ENCODE data around the gene HSBP1L1.
A peak's percentile ranks its signal among the peaks of the same experiment; 100 is the strongest.

HSBP1L1 gene

DNA sequence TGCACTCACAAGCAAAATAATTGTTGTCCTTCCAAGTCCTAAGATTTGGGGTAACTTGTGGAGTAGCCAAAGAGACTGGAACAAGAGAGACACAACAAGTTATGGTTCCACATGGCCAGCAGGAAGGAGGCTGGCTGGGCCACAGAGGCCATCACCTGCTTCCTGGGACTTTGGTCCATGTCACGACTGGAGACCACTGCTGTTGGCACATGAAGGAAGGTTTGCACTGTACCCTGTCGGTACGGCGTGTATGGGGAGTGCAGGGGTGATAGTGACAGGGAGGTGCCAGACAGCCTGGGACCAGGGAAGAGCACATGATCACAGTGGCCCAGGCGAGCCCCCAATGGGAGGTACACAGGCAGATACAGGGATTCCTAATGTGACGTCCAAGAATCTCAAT is 28.5 kb upstream of the HSBP1L1 start:
- TF ChIP-seq POLR2A (IDR thresholded peaks at IDR 0.05; ENCODE audit: low read length) (no peak), GATA1 (IDR thresholded peaks at IDR 0.05; ENCODE audit: low read depth, low read length) (no peak)
- DNase-seq, result no peak

DNA sequence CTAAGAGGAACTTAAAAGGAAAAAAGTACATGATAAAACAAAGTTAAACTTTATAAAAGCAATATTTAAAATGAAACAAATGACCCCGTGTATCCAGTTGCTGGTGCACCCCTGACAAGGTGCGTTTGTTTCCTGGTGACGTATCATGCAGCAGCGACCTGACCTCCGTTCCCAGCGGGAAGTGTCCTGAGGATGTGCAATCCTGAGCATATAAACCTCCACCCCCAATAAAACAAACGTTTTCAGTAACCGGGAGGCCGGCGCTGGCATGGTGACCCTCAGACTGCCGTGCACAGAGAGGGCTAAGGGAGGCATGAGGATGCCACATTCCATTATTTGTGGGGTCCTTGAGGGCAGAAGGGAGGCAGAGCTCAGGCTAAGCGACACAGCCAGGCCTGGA is 27.8 kb upstream of the HSBP1L1 start:
- no peak for TF ChIP-seq GATA1 (IDR thresholded peaks at IDR 0.05; ENCODE audit: low read depth, low read length)
- DNase-seq, result no peak

DNA sequence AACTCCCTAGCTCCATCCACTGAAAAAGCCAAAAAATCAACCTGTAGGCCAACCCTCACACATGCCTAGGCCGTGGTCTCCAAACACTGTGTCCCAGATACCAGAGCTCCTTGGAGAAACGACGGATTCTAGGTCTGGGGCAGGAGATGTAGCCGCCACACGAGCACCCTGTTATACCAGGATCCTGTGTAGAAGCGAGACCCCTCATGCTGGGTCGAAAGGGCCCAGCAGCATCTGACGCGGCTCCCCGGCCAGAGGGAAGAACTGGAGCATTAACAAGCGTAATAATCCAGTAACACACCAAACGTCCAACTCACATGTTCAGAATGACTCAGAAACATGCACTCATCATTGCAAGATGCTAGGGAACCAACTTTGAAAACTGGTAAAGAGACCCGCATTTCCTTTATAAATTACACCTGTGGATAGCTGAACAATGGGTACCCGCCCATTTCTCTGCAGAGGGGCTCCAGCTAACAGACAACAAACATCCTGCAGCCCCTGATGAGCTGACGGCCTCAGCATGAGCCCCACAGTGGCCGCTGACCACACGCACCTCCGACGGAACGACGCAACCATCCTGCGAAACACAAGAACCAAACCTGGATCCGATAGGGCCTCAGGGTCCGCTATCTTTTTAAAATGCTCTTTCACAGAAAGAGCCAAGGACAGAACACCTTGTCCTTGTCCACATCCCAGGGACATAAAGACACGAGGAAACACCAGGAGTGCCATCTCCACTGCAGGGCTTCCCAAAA is 27.2 kb upstream of the HSBP1L1 start:
- no peak for DNase-seq
- no peak for TF ChIP-seq GATA1 (IDR thresholded peaks at IDR 0.05; ENCODE audit: low read depth, low read length)
- no peak for TF ChIP-seq POLR2A (IDR thresholded peaks at IDR 0.05; ENCODE audit: low read length)

DNA sequence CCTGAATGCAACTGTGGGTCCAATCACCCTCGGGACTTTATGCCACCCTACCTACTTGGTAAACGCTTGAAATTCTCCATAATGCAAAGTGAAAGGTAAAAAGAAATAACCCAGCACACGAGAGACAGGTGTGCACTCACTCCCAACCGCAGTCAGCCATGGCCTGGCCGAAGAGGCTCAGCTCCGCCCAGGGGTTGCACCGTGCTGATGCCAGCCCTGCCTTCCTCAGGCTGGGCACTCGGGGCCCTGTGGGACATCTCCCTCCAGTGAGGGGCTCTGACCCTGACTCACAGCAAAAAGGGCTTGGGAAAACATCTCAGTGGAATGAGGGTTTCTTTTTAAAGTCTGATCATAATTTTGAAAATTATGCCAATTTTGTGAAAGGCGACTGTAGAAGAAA is 26.2 kb upstream of the HSBP1L1 start:
- TF ChIP-seq GATA1 (IDR thresholded peaks at IDR 0.05; ENCODE audit: low read depth, low read length) (no peak), POLR2A (IDR thresholded peaks at IDR 0.05; ENCODE audit: low read length) (no peak)
- DNase-seq, result no peak

DNA sequence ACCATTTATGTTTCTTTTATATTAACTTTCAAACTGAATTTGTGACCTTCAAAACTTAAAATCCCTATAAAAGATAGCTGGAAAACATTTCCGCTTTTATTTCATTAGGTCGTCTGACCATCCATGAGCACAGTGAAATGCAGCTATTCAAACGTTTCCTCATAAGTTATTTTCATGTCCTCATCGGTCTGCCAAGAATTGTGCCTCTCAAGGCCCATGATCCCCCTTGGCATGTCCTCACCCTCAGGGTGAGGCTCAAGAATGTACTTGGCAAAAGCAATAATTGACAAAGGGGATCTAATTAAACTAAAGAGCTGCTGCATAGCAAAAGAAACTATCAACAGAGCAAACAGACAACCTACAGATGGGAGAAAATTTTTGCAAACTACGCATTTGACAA is 25.3 kb upstream of the HSBP1L1 start:
- TF ChIP-seq GATA1 (IDR thresholded peaks at IDR 0.05; ENCODE audit: low read depth, low read length) (no peak), POLR2A (IDR thresholded peaks at IDR 0.05; ENCODE audit: low read length) (no peak)
- no peak for DNase-seq

DNA sequence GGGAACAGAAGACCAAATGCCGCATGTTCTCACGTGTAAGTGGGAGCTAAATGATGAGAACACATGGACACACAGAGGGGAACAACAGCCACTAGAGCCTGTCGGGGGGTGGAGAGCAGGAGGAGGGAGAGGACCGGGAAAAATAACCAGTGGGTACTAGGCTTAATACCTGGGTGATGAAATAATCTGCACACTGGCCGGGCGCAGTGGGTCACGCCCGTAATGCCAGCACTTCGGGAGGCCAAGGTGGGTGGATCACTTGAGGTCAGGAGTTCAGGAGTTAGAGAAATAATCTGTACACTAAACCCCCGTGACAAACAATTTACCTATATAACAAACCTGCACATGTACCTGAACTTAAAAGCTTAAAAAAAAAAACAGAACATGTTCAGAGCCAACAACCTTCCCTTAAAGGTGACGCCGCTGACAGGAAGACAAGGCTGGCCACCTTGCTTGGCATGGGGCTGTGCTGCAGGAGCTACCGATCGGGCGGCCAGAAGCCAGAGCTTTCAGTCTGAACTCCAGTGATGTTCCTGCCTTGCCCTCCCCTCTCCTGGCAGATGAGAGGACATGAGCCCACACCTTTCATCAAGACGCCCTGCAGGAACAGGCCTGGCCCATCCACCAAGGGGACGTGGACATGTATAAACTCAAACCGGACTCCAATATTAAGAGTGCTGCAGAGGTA is 24.2 kb upstream of the HSBP1L1 start:
- DNase-seq, result no peak
- TF ChIP-seq POLR2A (IDR thresholded peaks at IDR 0.05; ENCODE audit: low read length), result no peak

DNA sequence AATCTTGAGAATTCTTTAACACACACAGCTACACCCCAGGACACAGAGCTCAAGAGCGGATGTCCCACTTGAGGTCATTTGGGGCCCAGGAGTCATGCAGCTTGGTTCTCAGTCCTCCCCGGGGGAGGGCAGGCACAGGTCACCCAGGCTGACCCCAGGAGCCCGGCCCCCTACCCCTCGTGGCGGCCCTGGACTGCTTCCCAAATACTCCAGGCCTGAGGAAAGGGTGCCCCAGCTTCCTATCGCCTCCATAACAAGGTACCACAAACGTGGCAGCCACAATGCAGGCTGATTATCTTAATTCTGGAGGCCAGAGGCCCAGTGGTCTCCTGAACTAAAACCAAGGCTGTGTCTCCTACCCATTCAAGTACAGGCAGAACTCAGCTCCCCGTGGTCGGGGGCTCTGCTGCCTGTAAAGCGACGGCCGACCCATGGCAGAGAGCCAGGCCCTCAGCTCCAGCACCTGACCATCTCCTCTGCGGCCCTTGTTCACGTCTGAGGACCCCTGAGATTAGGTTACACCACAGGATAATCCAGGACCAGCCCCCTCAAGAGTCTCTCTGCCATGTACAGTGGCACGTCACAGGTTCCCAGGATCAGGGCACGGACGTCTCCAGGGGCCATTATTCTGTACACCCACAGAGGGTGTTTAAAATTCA is 23.5 kb upstream of the HSBP1L1 start:
- DNase-seq, result no peak
- no peak for TF ChIP-seq GATA1 (IDR thresholded peaks at IDR 0.05; ENCODE audit: low read depth, low read length)
- no peak for TF ChIP-seq POLR2A (IDR thresholded peaks at IDR 0.05; ENCODE audit: low read length)

DNA sequence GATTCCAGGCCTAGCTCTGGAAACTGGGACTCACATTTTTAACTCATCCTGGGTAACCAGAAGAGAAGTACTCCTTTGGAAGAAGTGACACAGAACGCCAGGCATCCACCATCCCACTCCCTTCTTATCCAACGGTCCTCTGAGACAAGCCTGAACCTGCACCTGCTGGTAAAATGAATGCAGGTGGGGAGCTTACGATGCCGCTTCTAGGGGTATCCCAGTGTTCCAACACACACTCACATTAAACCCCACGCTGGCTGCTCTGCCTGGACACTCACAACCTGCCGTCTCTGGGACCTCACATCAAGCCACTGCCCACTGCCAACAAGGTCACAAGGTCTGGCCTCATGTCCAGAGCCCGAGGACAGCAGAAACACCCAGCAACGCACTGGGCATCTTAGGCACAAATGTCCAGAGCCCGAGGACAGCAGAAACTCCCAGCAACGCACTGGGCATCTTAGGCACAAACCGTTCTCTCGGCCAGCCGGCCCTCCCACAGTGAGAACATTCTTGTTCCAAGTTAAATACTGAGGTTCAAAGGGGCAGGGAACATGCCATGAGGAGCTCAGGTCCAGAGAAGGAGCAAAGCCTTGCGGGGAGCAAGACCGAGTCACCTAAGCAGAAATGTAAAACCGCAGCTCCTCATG is 22.8 kb upstream of the HSBP1L1 start:
- no peak for TF ChIP-seq GATA1 (IDR thresholded peaks at IDR 0.05; ENCODE audit: low read depth, low read length)
- TF ChIP-seq POLR2A (IDR thresholded peaks at IDR 0.05; ENCODE audit: low read length), result no peak
- no peak for DNase-seq

DNA sequence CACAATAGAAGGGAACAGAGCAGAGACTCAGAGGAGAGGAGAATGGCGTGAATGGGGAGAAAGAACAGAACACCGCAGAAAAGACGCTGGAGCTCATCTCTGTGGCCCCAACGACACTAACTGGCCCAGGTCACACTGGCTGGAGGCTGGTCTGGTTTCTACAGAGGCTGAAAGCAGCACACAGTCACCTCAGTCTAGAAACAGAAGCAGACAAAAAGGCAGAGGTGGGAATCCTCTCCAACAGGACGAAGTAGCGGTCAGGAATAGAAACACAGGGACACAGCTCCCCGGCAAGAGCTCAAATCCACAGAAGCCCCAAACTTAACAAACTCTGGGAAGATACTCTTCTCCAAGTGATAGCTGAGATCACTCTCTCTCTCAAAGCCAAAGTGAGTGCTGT is 22.2 kb upstream of the HSBP1L1 start:
- DNase-seq, result no peak

DNA sequence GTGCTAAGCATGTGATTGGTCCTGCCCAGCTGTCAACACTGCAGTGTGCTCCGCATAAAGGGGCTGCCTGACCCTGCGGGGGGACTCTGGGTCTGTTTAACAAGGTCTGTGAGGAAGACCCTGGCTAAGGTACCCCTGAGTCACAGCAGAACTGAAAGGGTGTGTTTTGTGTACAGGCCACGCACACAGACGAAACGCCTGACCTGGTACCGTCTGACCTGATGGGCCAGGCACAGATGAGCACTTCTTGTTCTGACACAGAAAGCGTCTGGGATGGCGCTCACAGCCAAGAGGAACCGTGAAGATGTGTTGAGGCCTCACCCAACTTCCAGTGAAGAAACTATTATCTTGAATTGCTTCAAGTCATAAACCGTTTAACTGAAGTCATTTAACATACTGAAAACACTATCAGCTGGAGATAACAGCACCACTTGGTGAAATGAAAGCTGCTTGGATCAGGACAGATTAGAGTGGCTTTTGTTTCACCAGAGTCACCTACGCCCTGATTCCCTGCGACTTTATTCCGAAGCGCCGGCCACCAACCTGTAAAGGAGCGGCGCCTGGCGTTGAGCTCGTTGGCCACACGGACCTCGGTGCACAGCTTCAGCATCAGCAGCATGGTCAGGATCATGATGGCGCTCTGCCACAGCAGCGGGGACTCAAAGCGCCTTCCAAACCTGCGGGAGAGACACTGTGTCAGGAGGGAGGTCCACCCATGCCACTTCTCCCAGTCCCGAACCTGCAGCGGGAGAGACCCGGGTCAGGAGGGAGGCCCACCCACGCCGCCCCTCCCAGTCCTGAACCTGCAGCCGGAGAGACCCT is 21.4 kb upstream of the HSBP1L1 start:
- peak; percentile 65 to 91 for DNase-seq
- TF ChIP-seq GATA1 (IDR thresholded peaks at IDR 0.05; ENCODE audit: low read depth, low read length) (no peak), POLR2A (IDR thresholded peaks at IDR 0.05; ENCODE audit: low read length) (no peak)

More for the DNA sequence above, 22.2 kb upstream of the HSBP1L1 start:
- TF ChIP-seq GATA1 (IDR thresholded peaks at IDR 0.05; ENCODE audit: low read depth, low read length) (no peak), POLR2A (IDR thresholded peaks at IDR 0.05; ENCODE audit: low read length) (no peak)

DNA sequence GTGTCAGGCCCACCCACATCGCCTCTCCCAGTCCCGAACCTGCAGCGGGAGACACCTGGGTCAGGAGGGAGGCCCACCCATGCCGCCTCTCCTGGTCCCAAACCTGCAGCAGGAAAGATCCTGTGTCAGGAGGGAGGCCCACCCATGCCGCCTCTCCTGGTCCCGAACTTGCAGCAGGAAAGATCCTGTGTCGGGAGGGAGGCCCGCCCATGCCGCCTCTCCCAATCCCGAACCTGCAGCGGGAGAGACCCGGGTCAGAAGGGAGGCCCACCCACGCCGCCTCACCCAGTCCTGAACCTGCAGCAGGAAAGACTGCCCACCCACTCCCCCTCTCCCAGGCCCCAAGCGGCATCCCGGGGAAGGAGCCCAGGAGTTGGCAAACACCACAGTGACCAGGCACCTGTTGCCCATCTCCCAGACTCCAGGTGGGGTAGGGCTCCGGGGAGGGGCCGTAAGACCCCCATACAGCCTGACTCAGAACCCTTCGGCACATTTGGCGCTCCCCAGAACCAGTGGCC is 20.8 kb upstream of the HSBP1L1 start:
- no peak for DNase-seq
- TF ChIP-seq GATA1 (IDR thresholded peaks at IDR 0.05; ENCODE audit: low read depth, low read length) (no peak), POLR2A (IDR thresholded peaks at IDR 0.05; ENCODE audit: low read length) (no peak)

DNA sequence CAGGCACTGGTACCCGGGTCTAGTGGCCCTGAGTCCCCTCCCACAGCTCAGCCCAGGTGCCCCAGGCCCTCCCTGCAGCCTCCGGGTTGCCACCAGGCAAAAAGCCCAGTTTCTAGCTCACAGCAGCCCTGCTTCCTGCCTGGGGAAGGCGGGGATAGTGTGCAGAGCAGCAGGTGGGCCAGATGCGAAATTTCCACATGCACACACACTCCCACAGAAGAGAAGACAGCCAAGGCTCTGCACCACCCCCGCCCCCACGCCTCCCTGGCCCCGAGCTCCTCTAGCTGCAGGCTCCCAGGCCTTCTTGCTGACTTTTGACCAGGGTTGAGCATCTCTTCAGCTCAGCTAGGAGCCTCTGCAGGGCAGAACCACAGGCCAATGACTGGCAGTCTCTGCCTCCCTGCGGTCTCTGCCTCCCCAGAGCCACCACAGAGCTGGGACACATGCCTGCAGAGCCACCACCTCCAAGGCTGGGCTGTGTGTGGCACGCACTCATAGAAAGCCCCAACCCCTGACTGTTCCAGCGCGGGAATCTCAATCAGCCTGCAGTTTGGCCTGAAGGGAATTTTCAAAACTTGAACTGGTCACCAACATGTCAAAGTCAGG is 20.2 kb upstream of the HSBP1L1 start:
- DNase-seq, result peak; percentile 64 to 68
- TF ChIP-seq GATA1 (IDR thresholded peaks at IDR 0.05; ENCODE audit: low read depth, low read length), result no peak
- no peak for TF ChIP-seq POLR2A (IDR thresholded peaks at IDR 0.05; ENCODE audit: low read length)

DNA sequence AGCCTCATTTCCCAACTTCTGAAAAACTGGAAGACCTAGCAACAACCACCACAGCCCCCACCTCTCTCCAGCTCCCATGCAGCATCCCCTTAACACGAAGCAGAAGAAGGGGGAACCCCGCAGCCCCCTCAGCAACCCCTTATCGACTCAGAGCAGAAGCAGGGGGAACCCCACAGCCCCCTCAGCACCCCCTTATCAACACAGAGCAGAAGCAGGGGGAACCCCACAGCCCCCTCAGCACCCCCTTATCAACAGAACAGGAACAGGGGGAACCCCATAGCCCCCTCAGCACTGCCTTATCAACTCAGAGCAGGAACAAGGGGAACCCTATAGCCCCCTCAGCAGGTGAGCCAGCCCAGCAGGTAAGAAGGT is 19.7 kb upstream of the HSBP1L1 start:
- no peak for TF ChIP-seq GATA1 (IDR thresholded peaks at IDR 0.05; ENCODE audit: low read depth, low read length)
- TF ChIP-seq POLR2A (IDR thresholded peaks at IDR 0.05; ENCODE audit: low read length), result peak; percentile 28
- peak; percentile 85 to 93 for DNase-seq
